Activated naive CD4-positive, alpha-beta T cell treated with Interleukin-2 at 50 U/mL for 16 hours (primary cell): ENCODE measurements around the gene TMEM200B.
"Not testable (repeated sequence)": the region's sequence is repeated elsewhere in the genome, so short reads cannot be mapped to it uniquely, and the experiment has no call there.

ENCODE experiments used
- DNase-seq: peaks from one replicate; pipeline ENCODE4 v3.0.0-alpha.2; 2020

The TMEM200B gene

DNA sequence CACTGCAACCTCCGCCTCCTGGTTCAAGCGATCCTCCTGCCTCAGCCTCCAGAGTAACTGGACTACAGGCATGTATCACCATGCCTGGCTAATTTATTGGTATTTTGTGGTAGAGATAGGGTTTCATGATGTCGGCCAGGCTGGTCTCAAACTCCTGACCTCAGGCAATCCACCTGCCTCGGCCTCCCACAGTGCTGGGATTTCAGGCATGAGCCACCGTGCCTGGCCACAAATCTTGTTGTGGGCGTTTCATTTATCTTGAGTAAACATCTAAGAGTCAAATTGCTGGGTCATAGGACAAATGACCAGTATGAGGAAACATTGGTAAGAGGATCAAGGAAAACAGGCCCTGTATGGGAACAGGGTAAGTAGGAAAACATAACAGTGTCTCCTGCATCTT, 17.9 kb downstream of the TMEM200B start:
- no peak for DNase-seq

DNA sequence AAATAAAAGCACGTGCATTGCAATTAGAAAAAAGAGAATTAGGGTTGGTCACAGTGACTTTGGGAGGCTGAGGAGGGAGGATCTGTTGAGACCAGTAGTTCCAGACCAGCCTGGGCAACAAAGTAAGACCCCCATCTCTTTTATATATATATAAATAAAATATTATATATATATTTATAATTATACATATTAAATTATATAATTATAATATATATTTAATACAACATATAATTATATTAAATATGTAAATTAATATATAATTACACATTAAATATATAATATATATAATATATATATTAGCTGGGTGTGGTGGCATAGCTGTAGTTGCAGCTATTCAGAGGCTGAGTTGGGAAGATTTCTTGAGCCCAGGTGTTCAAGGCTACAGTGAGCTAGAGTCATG, 23.2 kb downstream of the TMEM200B start:
- DNase-seq, result no peak

DNA sequence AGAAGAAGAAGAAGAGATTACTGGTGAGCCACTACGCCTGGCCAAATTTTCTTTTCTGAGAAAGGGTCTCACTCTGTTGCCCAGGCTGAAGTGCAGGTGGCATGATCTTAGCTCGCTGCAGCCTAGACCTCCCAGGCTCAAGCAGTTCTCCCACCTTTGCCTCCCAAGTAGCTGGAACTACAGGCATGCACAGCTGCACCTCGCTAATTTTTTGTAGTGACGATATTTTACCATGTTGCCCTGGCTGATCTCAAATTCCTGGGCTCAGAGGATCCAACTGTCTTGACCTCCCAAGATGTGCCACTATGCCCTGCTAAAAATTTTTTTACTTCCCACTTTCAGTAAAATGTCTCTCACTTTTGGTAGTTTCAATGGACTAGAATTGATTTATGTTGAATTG, 24.4 kb downstream of the TMEM200B start:
- no peak for DNase-seq

DNA sequence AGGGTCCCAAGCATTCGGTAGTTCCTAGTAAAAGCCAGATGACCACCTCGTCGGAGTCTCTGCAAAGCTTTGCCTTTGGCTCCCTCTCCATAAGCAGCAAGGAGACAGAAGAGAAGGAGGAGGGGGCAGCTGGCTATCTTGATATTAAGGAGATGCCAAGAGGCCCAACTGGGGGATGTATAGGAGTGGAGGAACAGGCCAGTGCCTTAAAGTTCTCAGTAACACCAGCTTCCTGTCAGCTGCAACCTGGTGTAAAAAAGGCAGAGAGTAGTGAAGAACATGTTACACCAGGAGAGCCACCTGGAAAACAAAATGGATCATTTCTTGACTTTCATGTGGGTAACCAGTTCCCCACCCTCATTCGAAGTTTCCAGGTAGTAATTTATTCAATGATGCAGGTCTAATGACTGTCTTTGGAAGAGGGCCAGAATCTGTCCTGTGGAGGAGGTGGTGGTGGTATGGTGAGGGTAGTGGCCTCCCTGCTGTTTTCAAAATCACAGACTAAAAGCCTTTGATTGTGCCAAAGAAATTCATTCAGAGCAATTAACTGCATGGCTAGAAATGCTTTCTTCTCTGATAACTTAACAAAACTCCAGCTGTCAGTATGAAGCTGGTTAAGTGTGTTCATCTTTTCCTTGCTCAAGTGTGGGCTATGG, 27.3 kb downstream of the TMEM200B start:
- DNase-seq, result no peak

DNA sequence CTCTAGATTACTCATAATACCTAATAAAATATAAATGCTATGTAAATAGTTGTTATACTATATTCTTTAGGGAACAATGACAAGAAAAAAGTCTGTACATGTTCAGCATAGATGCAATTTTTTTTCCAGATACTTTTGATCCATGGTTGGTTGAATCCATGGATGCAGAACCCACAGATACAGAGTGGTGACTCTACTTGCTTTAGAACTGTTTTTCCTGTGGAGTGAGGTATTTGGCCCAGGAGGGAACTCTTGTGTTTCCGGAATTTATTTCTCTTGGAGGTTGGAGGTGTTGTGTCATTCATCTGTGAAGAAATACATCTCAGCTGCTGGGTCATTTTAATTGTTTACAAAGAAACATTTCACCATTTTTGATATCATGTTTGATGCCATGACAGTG, 28.7 kb downstream of the TMEM200B start:
- no peak for DNase-seq

DNA sequence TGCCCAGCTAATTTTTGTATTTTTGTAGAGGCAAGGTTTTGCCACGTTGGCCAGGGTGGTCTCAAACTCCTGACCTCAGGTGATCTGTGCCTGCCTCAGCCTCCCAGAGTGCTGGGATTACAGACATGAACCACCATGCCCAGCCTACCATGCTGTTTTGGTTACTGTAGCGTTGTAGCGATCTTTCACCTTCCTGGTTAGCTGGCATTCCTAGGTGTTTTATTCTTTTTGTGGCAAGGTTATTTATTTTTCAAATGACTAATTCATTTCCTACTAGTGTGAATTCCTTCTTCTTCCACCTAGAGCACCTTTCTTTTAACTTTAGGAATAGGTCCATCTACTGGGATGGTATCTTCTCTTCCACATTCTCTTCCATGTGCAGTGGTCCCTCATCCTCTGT, 29.3 kb downstream of the TMEM200B start:
- DNase-seq, result no peak

- DNase-seq, result not testable (repeated sequence)
Observed at GRCh38 chr1:29092704-29093103, 31.0 kb downstream of the TMEM200B start.

DNA sequence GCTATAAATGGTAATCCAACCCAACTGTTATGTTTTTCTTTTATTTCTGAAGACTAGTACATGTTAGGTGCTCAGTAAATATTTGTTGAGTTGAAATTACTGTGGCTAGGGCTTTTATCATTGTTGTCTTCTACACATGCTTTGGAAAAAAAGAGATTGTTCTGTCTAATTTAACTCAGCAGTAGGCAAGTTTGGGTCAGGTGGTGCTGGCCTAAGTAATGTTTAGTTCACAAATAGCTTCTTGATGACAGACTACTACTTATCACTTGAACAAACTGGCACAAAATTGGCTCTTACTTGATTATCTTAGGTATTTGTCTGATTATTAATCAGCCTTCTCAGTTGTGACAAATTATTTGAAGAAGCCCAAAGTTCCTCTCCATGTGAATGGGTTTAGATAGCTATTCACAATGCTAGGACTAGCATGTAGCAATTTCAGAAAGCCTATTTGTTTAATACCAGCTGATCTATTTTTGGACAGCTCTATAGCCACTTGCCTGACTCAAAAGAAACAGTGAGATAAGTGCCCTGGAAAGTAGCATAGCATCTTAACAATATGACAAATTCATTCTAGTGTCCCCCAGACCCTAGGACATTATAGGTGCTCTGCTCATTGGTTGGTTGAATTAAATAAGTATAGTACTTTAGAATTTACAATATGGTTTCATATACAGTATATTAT, 32.6 kb downstream of the TMEM200B start:
- no peak for DNase-seq

DNA sequence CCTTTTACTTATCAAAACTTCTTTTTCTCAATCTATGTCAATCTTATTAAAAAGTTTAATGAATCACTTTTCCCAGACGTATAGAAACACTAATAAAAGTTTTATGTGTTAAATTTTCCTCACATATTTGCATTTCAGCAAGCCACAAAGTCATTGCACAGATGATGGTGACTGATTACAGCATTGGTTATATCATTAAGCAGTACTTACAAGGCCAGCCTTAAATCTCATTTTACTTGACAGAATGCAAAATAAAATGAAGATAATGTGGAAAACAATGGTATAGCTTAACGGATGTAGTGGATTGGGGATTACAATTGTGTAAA, 39.5 kb downstream of the TMEM200B start:
- DNase-seq, result no peak

GRCh38 chr1:29083317-29084195, 40.1 kb downstream of the TMEM200B start:
- DNase-seq, result no peak

DNA sequence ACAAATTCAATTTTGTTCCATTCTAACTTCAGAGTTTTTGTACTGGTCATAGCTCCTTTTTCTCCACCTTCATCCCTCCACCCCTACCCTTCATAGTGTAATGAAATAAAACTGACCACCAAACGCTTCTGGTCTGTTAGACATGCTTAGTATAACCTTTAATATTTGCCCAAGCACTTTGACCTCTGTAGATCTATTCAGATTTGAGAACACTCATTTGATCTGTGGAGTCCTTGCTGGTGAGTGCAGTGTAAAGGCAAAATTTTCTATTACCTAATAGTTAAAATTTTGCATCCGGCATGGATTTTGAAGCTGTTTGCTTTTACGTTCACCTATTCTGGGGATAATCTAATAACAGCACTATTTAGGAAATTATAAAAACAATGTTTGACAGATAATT, 41.2 kb downstream of the TMEM200B start:
- DNase-seq, result no peak

DNA sequence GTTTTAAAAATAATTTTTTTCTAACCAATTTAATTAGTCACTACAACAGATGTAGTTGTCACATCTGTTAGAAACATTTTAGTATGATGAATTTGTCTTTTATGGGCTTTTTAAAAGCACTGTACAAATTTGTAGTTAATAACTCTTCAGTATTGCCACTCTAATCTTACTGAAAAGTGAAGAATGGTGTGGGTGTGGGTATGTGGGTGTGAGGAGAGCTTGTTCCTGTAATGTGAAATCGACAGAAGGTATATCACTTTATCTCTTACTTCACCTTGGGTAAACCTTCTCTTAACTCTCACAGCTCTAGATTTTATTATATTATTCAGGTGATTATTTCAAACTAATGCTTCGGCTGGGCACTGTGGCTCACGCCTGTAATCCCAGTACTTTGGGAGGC, 42.5 kb downstream of the TMEM200B start:
- no peak for DNase-seq

DNA sequence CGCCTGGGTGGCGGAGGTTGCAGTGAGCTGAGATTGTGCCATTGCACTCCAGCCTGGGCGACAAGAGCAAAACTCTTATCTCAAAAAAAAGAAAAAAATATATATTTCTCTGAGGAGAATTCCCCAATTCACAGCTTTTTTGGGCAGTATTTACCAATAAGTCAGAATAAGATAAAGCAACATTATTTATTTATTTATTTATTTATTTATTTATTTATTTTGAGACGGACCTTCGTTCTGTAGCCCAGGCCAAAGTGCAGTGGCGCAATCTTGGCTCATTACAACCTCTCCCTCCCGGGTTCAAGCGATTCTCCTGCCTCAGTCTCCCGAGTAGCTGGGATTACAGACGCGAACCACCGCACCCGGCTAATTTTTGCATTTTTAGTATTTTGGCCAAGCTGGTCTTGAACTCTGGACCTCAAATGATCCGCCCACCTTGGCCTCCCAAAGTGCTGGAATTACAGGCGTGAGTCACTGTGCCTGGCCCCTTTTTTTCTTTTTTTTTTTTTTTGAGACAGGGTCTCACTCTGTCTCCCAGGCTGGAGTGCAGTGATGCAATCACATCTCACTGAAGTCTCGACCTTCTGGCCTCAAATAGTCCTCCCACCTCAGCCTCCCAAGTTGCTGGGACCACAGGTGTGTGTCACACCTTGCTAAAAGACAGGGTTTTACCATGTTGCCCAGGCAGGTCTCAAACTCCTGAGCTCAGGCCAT, 43.6 kb downstream of the TMEM200B start:
- DNase-seq, result not testable (repeated sequence)

- DNase-seq, result no peak
Observed at GRCh38 chr1:29077155-29077554, 46.5 kb downstream of the TMEM200B start.
